ENCODE data around the gene MRPL12. TPM values are rescaled to one million over a fixed set of nuclear protein-coding genes. Genes with fewer than 3 reads are reported as not detected.

The MRPL12 gene
- total and polyA plus RNA-seq, 2 donors (not counting 1 experiment from before 2014, with no cell fraction given) = 11.2 to 46.8 TPM

Other genes starting within 250 kb of the MRPL12 start
- 5,538 and 6,636 TPM in 2 replicates for gene ACTG1, start 190.6 kb upstream of the MRPL12 start, total RNA-seq
- gene ACTG1, start 190.6 kb upstream of the MRPL12 start, polyA plus RNA-seq = 8,446 and 8,888 TPM in 2 replicates
- gene FSCN2, start 175.0 kb upstream of the MRPL12 start, total RNA-seq = 1.5 and 2.0 TPM in 2 replicates
- gene FSCN2, start 175.0 kb upstream of the MRPL12 start, polyA plus RNA-seq = 0.07 and 0.35 TPM in 2 replicates
- gene FAAP100, start 151.0 kb upstream of the MRPL12 start, total RNA-seq = 10.4 and 12.6 TPM in 2 replicates
- gene FAAP100, start 151.0 kb upstream of the MRPL12 start, polyA plus RNA-seq = 6.7 and 8.1 TPM in 2 replicates
- gene NPLOC4, start 66.3 kb upstream of the MRPL12 start, total RNA-seq = 49.8 and 51.0 TPM in 2 replicates
- gene NPLOC4, start 66.3 kb upstream of the MRPL12 start, polyA plus RNA-seq = 62.5 and 82.8 TPM in 2 replicates
- 1.0 and 3.0 TPM in 2 replicates for gene TSPAN10, start 66.2 kb upstream of the MRPL12 start, total RNA-seq
- 0.94 and 1.3 TPM in 2 replicates for gene TSPAN10, start 66.2 kb upstream of the MRPL12 start, polyA plus RNA-seq
- gene PDE6G, start 46.8 kb upstream of the MRPL12 start, total RNA-seq = 0.17 TPM in 1 of 2 replicates, not detected in the other
- 0.64 and 0.75 TPM in 2 replicates for gene PDE6G, start 46.8 kb upstream of the MRPL12 start, polyA plus RNA-seq
- gene OXLD1, start 36.8 kb upstream of the MRPL12 start, total RNA-seq = 34.2 and 45.6 TPM in 2 replicates
- 8.8 and 11.6 TPM in 2 replicates for gene OXLD1, start 36.8 kb upstream of the MRPL12 start, polyA plus RNA-seq
- 6.2 and 6.9 TPM in 2 replicates for gene CCDC137, start 36.6 kb upstream of the MRPL12 start, total RNA-seq
- gene CCDC137, start 36.6 kb upstream of the MRPL12 start, polyA plus RNA-seq = 9.8 and 13.3 TPM in 2 replicates
- gene ARL16, start 19.6 kb upstream of the MRPL12 start, total RNA-seq = 22.3 and 28.1 TPM in 2 replicates
- 35.8 and 55.8 TPM in 2 replicates for gene ARL16, start 19.6 kb upstream of the MRPL12 start, polyA plus RNA-seq
- gene HGS, start 19.4 kb upstream of the MRPL12 start, total RNA-seq = 55.2 and 65.7 TPM in 2 replicates
- 43.1 and 81.1 TPM in 2 replicates for gene HGS, start 19.4 kb upstream of the MRPL12 start, polyA plus RNA-seq
- 2.8 and 5.8 TPM in 2 replicates for gene SLC25A10, start 8.9 kb downstream of the MRPL12 start, total RNA-seq
- gene SLC25A10, start 8.9 kb downstream of the MRPL12 start, polyA plus RNA-seq = 3.7 and 10.1 TPM in 2 replicates
- gene GCGR, start 100.8 kb downstream of the MRPL12 start, total RNA-seq = not detected in 2 replicates
- gene GCGR, start 100.8 kb downstream of the MRPL12 start, polyA plus RNA-seq = not detected in 2 replicates
- 108 and 118 TPM in 2 replicates for gene MCRIP1, start 129.9 kb downstream of the MRPL12 start, total RNA-seq
- gene MCRIP1, start 129.9 kb downstream of the MRPL12 start, polyA plus RNA-seq = 37.5 and 37.6 TPM in 2 replicates
- under 0.01 TPM in 1 of 2 replicates, not detected in the other for gene PPP1R27, start 131.7 kb downstream of the MRPL12 start, total RNA-seq
- not detected in 2 replicates for gene PPP1R27, start 131.7 kb downstream of the MRPL12 start, polyA plus RNA-seq
- 633 and 1,034 TPM in 2 replicates for gene P4HB, start 157.2 kb downstream of the MRPL12 start, total RNA-seq
- gene P4HB, start 157.2 kb downstream of the MRPL12 start, polyA plus RNA-seq = 106 and 109 TPM in 2 replicates
- 61.6 and 95.0 TPM in 2 replicates for gene ARHGDIA, start 168.0 kb downstream of the MRPL12 start, total RNA-seq
- 164 and 254 TPM in 2 replicates for gene ARHGDIA, start 168.0 kb downstream of the MRPL12 start, polyA plus RNA-seq
- gene ALYREF, start 188.2 kb downstream of the MRPL12 start, total RNA-seq = 77.3 and 82.2 TPM in 2 replicates
- gene ALYREF, start 188.2 kb downstream of the MRPL12 start, polyA plus RNA-seq = 41.6 and 81.5 TPM in 2 replicates
- gene ANAPC11, start 188.4 kb downstream of the MRPL12 start, total RNA-seq = 144 and 175 TPM in 2 replicates
- gene ANAPC11, start 188.4 kb downstream of the MRPL12 start, polyA plus RNA-seq = 223 and 269 TPM in 2 replicates
- gene NPB, start 198.9 kb downstream of the MRPL12 start, total RNA-seq = 0.51 and 0.83 TPM in 2 replicates
- 0.19 and 0.31 TPM in 2 replicates for gene NPB, start 198.9 kb downstream of the MRPL12 start, polyA plus RNA-seq
- gene PCYT2, start 208.0 kb downstream of the MRPL12 start, total RNA-seq = 31.6 and 65.6 TPM in 2 replicates
- gene PCYT2, start 208.0 kb downstream of the MRPL12 start, polyA plus RNA-seq = 46.0 and 61.1 TPM in 2 replicates
- gene SIRT7, start 214.8 kb downstream of the MRPL12 start, total RNA-seq = 14.9 and 18.7 TPM in 2 replicates
- 3.3 and 4.4 TPM in 2 replicates for gene SIRT7, start 214.8 kb downstream of the MRPL12 start, polyA plus RNA-seq
- gene MAFG, start 224.4 kb downstream of the MRPL12 start, total RNA-seq = 18.0 and 20.6 TPM in 2 replicates
- gene MAFG, start 224.4 kb downstream of the MRPL12 start, polyA plus RNA-seq = 11.0 and 11.3 TPM in 2 replicates
- gene PYCR1, start 233.9 kb downstream of the MRPL12 start, total RNA-seq = 73.7 and 102 TPM in 2 replicates
- gene PYCR1, start 233.9 kb downstream of the MRPL12 start, polyA plus RNA-seq = 34.2 and 56.8 TPM in 2 replicates
- not detected in 2 replicates for gene MYADML2, start 243.9 kb downstream of the MRPL12 start, total RNA-seq
- not detected in 2 replicates for gene MYADML2, start 243.9 kb downstream of the MRPL12 start, polyA plus RNA-seq